B cell (primary cell): ENCODE results near the gene NME5. TPM values are rescaled to one million over a fixed set of nuclear protein-coding genes. Genes with fewer than 3 reads are reported as not detected.

Experiments
- ATAC-seq: fragments of 200-7000 bp; cut with Tn5 transposase; one replicate; pipeline ENCODE4 v1.10.0; 2021; ENCODE audit warnings: low read depth, mild to moderate bottlenecking, moderate number of reproducible peaks, moderate library complexity
- CTCF ChIA-PET: fragments of 350-600 bp; sonication (Branson Sonifier 250); formaldehyde crosslinking; loops from one replicate; lab custom pipeline; 2021; ENCODE audit warnings: antibody characterized with exemption, inconsistent platforms; lab: Charles Lee
- POLR2A ChIA-PET: fragments of 350-600 bp; sonication (Branson Sonifier 250); formaldehyde crosslinking; loops from one replicate; lab custom pipeline; 2021; ENCODE audit warnings: antibody characterized with exemption; lab: Charles Lee
- DNase-seq: peaks from one replicate; pipeline ENCODE4 v3.0.0; 2013
- H2AFZ ChIP-seq: 2 replicates; pipeline ENCODE4 v1.6.1; 2012; ENCODE audit warnings: mild to moderate bottlenecking, low read depth, low read length; ENCODE audit not compliant: insufficient read depth, poor library complexity, severe bottlenecking
- H3K27ac ChIP-seq, 2 donors: 1 replicate in 1 of 2; 2 replicates in 1 of 2; pipeline ENCODE4 v1.5.1; 2012 to 2013; ENCODE audit warnings: low read length in 2 of 2, mild to moderate bottlenecking in 2 of 2, moderate library complexity in 1 of 2
- H3K27me3 ChIP-seq, 4 experiments: fragments of 200-600 bp in 1 of 4; sonication (generic) in 1 of 4; replicated peaks in 1 of 4; 1 replicate in 2 of 4; 2 replicates in 2 of 4; pipeline versions ENCODE4 v1.6.1 to v1.7.0; 2013 to 2016; ENCODE audit warnings: low read length in 3 of 4, mild to moderate bottlenecking in 2 of 4, mixed read lengths in 1 of 4, moderate library complexity in 1 of 4; ENCODE audit not compliant: insufficient read depth in 4 of 4, control insufficient read depth in 3 of 4; ENCODE audit errors: control extremely low read depth in 1 of 4
- H3K36me3 ChIP-seq, 2 experiments: replicated peaks in 1 of 2; 1 replicate in 1 of 2; 2 replicates in 1 of 2; pipeline versions ENCODE4 v1.6.1 to v1.7.1; 2013; ENCODE audit warnings: low read length in 1 of 2; ENCODE audit not compliant: insufficient read depth in 2 of 2, control insufficient read depth in 1 of 2; ENCODE audit errors: control extremely low read depth in 1 of 2, extremely low read depth in 1 of 2
- H3K4me1 ChIP-seq, 2 donors: fragments of 200-600 bp in 1 of 2; sonication (generic) in 1 of 2; 1 replicate in 1 of 2; 2 replicates in 1 of 2; pipeline versions ENCODE4 v1.5.1 to v1.6.1; 2013 to 2017; ENCODE audit warnings: low read length in 2 of 2; ENCODE audit not compliant: control insufficient read depth in 2 of 2, insufficient read depth in 2 of 2
- H3K4me2 ChIP-seq: replicated peaks from 2 replicates; pipeline ENCODE3; 2012; ENCODE audit warnings: mild to moderate bottlenecking, low read depth, low read length; ENCODE audit not compliant: poor library complexity, severe bottlenecking
- H3K4me3 ChIP-seq, 5 experiments: fragments of 200-600 bp in 1 of 5; sonication (generic) in 1 of 5; 1 replicate in 3 of 5; 2 replicates in 2 of 5; pipeline versions ENCODE4 v1.5.1 to v1.7.0; 2011 to 2016; ENCODE audit warnings: low read length in 4 of 5, mild to moderate bottlenecking in 4 of 5, low read depth in 2 of 5, control low read depth in 1 of 5, moderate library complexity in 1 of 5; ENCODE audit not compliant: insufficient read depth in 1 of 5; ENCODE audit errors: control extremely low read depth in 1 of 5, extremely low read depth in 1 of 5
- H3K79me2 ChIP-seq: fragments of 200-600 bp; sonication (generic); one replicate; pipeline ENCODE4 v1.6.0; 2016; ENCODE audit warnings: low read length; ENCODE audit not compliant: control insufficient read depth, insufficient read depth
- H3K9ac ChIP-seq: fragments of 200-600 bp; sonication (generic); 2 replicates; pipeline ENCODE4 v1.6.1; 2017; ENCODE audit warnings: mild to moderate bottlenecking, low read length, moderate library complexity
- H3K9me3 ChIP-seq, 3 donors: one replicate each; pipeline versions ENCODE4 v1.6.1 to v1.7.1; 2013; ENCODE audit warnings: low read length in 2 of 3; ENCODE audit not compliant: control insufficient read depth in 2 of 3, insufficient read depth in 1 of 3; ENCODE audit errors: control extremely low read depth in 1 of 3
- H4K20me1 ChIP-seq: 2 replicates; pipeline ENCODE4 v1.6.0; 2012; ENCODE audit warnings: mild to moderate bottlenecking, low read length; ENCODE audit not compliant: insufficient read depth, control insufficient read depth, poor library complexity, severe bottlenecking
- H3K27ac Mint-ChIP-seq: one replicate; pipeline ENCODE4 v1.8.0; 2021; ENCODE audit warnings: mixed read lengths
- H3K27me3 Mint-ChIP-seq: one replicate; pipeline ENCODE4 v1.8.0; 2021; ENCODE audit warnings: mixed read lengths
- H3K4me1 Mint-ChIP-seq: one replicate; pipeline ENCODE4 v1.8.0; 2021; ENCODE audit warnings: mixed read lengths
- H3K4me3 Mint-ChIP-seq: one replicate; pipeline ENCODE4 v1.8.0; 2021; ENCODE audit warnings: mixed read lengths
- H3K9me3 Mint-ChIP-seq: one replicate; pipeline ENCODE4 v1.8.0; 2022; ENCODE audit warnings: mixed read lengths; ENCODE audit not compliant: insufficient read depth
- CTCF ChIP-seq: fragments of 200-600 bp; IDR thresholded peaks from one replicate; pipeline ENCODE4 v1.8.0; 2022; ENCODE audit warnings: antibody characterized with exemption, mild to moderate bottlenecking
- EZH2 ChIP-seq: IDR thresholded peaks from 2 replicates; pipeline ENCODE4 v1.6.1; 2012; ENCODE audit warnings: borderline replicate concordance, low read depth, mild to moderate bottlenecking, moderate library complexity, low read length; ENCODE audit not compliant: insufficient read depth, poor library complexity, severe bottlenecking
- WGBS: methylation state at CpG from one replicate; pipeline ENCODE4 v1.1.5; 2013; ENCODE audit warnings: missing lambda C conversion rate; ENCODE audit not compliant: insufficient coverage; 5-methylcytosine and 5-hydroxymethylcytosine counted together
- intact Hi-C: fragments of 100-400 bp; cut with micrococcal nuclease; formaldehyde crosslinking; loops from one replicate; pipeline ENCODE4 v1.10.0; 2022
- polyA plus RNA-seq: library from polyadenylated mRNA; depleted of rRNA; stranded (reverse); fragments of >200 nt; gene quantifications from 2 replicates; pipeline ENCODE4 v1.2.3, GENCODE V29; 2012
- total RNA-seq, 2 donors: library from RNA; stranded (reverse); fragments of 120-200 nt in 1 of 2; gene quantifications; 1 replicate in 1 of 2; 2 replicates in 1 of 2; pipeline versions ENCODE4 v1.2.3 to v1.2.4, GENCODE V29; 2013 to 2022

Gene NME5
- total and polyA plus RNA-seq, 2 donors (not counting 1 experiment from before 2014, with no cell fraction given), result not detected

DNA sequence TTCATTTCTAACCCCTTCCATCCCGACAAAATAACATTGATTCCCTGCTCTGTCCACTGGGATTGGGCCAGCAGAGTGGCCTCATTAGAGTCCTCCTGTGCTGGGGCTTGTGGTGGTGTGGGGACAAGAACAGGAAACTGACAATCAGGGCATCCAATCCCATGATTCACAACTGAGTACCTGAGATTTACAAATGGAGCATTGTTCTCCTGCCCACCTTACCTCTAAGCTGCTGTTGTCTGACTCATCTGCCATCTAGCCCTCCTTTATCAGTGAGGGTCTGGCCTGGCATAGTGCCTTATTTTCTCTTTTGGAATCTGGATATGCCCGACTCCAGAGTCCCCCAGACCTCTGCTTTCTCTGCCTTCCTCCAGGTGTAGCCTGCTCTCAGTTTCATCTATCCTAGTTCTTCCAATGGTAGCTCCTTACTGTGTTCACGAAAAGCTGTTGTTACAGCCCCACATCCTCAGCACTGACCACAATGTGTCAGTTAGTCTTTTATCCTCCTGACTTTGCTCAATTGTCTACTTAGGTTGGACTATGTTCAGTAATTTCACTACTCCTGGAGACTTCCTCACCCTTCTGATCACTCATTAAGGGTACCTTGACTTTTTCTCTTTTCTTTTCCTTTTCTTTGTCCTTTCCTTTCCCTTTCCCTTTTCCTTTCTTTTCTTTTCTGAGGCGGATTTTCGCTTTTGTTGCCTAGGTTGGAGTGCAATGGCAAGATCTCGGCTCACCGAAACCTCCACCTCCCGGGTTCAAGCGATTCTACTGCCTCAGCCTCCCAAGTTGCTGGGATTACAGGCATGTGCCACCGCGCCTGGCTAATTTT is 42.0 kb downstream of the NME5 start:
- no peak for ATAC-seq
- Histone ChIP-seq H3K4me3 (no peak overlapping the region), H2AFZ (no peak overlapping the region), H4K20me1 (no peaks in the 10 kb centered on the region), H3K4me2 (no peak overlapping the region), H3K9ac (no peak overlapping the region), H3K36me3 (no peaks in the 10 kb centered on the region), H3K9me3 (no peaks in the 10 kb centered on the region), H3K27me3 (no peaks in the 10 kb centered on the region), H3K79me2 (no peaks in the 10 kb centered on the region), H3K27ac (no peak overlapping the region), H3K4me1 (peaks cover under 1 to 3% of the 10 kb centered on the region in 2 donors)
- Mint-ChIP-seq H3K4me1 (peaks cover 7% of the 10 kb centered on the region), H3K9me3 (no peaks in the 10 kb centered on the region), H3K27me3 (peaks cover 10% of the 10 kb centered on the region), H3K4me3 (no peak overlapping the region), H3K27ac (no peak overlapping the region)
- 100% methylated on average over 8 of the region's 11 CpGs for WGBS
- TF ChIP-seq EZH2 (no peak), CTCF (no peak)
- no peak for DNase-seq
- POLR2A ChIA-PET, result no interaction called here
- CTCF ChIA-PET, result no interaction called here
- intact Hi-C loops, result no loop called here

DNA sequence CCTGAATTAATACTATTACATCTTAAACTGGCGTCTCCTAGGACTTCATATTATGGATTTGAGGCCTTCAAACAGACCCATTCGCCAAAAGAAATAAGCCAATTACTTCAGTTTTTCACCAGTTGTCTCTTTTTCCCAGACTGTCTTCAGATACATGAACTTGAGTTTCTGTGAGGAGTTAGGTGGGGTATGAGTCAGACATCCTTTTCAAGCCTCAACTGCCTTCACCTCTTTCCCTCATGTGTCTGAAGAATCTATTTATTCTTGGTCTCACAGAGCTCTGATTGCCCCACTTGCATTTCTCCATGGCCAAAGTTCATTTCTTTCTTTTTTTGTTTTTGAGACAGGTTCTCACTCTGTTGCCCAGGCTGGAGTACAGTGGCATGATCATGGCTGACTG is 42.9 kb downstream of the NME5 start:
- Histone ChIP-seq H3K9me3 (no peaks in the 10 kb centered on the region), H3K27ac (no peak overlapping the region), H2AFZ (no peak overlapping the region), H3K4me1 (no peaks in the 10 kb centered on the region), H3K4me2 (no peak overlapping the region), H3K36me3 (no peaks in the 10 kb centered on the region), H3K79me2 (no peaks in the 10 kb centered on the region), H3K9ac (no peak overlapping the region), H4K20me1 (no peaks in the 10 kb centered on the region), H3K4me3 (no peak overlapping the region), H3K27me3 (no peaks in the 10 kb centered on the region)
- Mint-ChIP-seq H3K27me3 (peaks cover 10% of the 10 kb centered on the region), H3K4me1 (peaks cover 2% of the 10 kb centered on the region), H3K9me3 (no peaks in the 10 kb centered on the region), H3K4me3 (no peak overlapping the region), H3K27ac (no peak overlapping the region)
- intact Hi-C loops, result no loop called here
- ATAC-seq (no peak), DNase-seq (no peak)
- no peak for TF ChIP-seq EZH2
- no peak for TF ChIP-seq CTCF
- ChIA-PET CTCF (no interaction called here), POLR2A (no interaction called here)
- 89% methylated on average over 1 of the region's 2 CpGs for WGBS
